Measurements from ENCODE around the gene AURKAIP1.

The AURKAIP1 gene

GRCh38 chr1:1342061-1342562, 32.9 kb downstream of the AURKAIP1 start:
- TF ChIP-seq GATA2 (IDR thresholded peaks at IDR 0.05; ENCODE audit: low read depth, low read length) (no peak), GATA3 (IDR thresholded peaks at IDR 0.05; ENCODE audit: low read depth, low read length) (no peak)

GRCh38 chr1:1341549-1342021, 33.4 kb downstream of the AURKAIP1 start:
- TF ChIP-seq GATA2 (IDR thresholded peaks at IDR 0.05; ENCODE audit: low read depth, low read length) (no peak), GATA3 (IDR thresholded peaks at IDR 0.05; ENCODE audit: low read depth, low read length) (no peak)

DNA sequence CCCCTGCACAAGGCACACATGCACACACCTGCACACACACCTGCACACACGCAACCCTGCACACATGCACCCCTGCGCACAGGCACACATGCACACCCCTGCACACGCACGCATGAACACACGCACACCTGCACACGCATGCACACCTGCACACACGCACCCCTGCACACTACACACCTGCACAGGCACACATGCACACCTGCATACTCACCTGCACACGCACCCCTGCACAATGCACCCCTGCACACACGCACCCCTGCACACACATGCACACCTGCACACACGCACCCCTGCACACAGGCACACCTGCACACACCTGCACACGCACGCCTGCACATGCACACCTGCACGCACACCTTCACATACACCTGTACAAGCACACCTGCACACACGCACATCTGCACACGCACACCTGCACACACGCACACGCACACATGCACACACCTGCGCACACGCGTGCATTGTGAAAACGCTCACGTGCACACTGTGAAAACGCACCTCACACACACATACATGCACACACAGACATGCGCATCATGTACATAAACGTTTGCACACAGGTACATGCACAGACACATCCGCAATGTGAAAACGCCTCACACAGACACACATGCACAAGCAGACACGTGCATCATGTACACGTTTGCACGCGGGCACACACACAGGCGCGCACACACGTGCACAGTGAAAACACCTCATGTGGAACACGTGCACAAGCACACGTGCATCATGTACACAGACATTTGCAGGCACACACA, 34.0 kb downstream of the AURKAIP1 start:
- TF ChIP-seq GATA3 (IDR thresholded peaks at IDR 0.05; ENCODE audit: low read depth, low read length) (no peak), GATA2 (IDR thresholded peaks at IDR 0.05; ENCODE audit: low read depth, low read length) (no peak)

- TF ChIP-seq GATA2 (IDR thresholded peaks at IDR 0.05; ENCODE audit: low read depth, low read length) = no peak
- no peak for TF ChIP-seq GATA3 (IDR thresholded peaks at IDR 0.05; ENCODE audit: low read depth, low read length)
Observed at GRCh38 chr1:1340185-1340584, 34.8 kb downstream of the AURKAIP1 start.

- TF ChIP-seq GATA3 (IDR thresholded peaks at IDR 0.05; ENCODE audit: low read depth, low read length) = no peak
- no peak for TF ChIP-seq GATA2 (IDR thresholded peaks at IDR 0.05; ENCODE audit: low read depth, low read length)
Observed at GRCh38 chr1:1338278-1338677, 36.7 kb downstream of the AURKAIP1 start.

DNA sequence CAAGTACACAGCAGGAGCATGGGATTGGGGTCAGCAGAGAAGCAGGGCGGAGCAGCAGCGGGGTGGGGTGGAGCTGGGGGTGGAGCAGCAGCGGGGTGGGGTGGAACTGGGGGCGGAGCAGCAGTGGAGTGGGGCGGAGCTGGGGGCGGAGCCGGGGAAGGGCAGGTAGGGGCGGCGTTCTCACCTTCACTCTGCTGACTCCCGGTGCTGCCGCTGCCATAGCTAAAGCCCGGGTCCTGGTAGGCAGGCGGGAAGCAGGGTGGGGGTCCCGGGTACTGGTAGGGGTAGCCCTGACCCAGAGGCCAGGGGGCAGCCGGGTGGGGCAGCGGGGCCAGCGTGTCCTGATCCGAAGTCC, 37.2 kb downstream of the AURKAIP1 start:
- TF ChIP-seq GATA2 (IDR thresholded peaks at IDR 0.05; ENCODE audit: low read depth, low read length) = no peak

GRCh38 chr1:1336931-1337792, 37.8 kb downstream of the AURKAIP1 start:
- TF ChIP-seq GATA3 (IDR thresholded peaks at IDR 0.05; ENCODE audit: low read depth, low read length) (no peak), GATA2 (IDR thresholded peaks at IDR 0.05; ENCODE audit: low read depth, low read length) (no peak)

DNA sequence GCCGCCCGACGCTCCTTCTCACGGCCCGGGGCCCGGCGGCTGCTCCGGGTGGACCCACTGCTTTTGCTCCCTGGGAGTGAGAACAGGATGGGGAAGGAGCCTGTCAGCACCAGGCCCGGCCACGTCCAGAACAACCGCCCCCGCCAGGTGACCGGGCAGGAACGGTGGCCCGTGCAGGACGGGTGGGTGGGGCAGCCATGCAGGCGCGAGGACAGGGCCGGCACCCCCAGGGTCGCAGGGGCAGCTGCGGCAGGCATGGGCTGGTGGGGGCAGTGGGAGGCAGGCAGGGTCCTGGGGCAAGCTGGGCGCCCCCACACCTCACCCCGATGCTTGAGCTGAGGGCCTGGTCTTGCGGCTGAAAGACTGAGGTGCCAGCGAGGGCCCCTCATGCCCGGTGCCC, 38.6 kb downstream of the AURKAIP1 start:
- TF ChIP-seq GATA2 (IDR thresholded peaks at IDR 0.05; ENCODE audit: low read depth, low read length) (no peak), GATA3 (IDR thresholded peaks at IDR 0.05; ENCODE audit: low read depth, low read length) (no peak)

GRCh38 chr1:1335792-1336248, 39.2 kb downstream of the AURKAIP1 start:
- no peak for TF ChIP-seq GATA2 (IDR thresholded peaks at IDR 0.05; ENCODE audit: low read depth, low read length)
- TF ChIP-seq GATA3 (IDR thresholded peaks at IDR 0.05; ENCODE audit: low read depth, low read length) = no peak

- TF ChIP-seq GATA2 (IDR thresholded peaks at IDR 0.05; ENCODE audit: low read depth, low read length) (no peak), GATA3 (IDR thresholded peaks at IDR 0.05; ENCODE audit: low read depth, low read length) (no peak)
Observed at GRCh38 chr1:1335283-1335682, 39.7 kb downstream of the AURKAIP1 start.

GRCh38 chr1:1334835-1335234, 40.2 kb downstream of the AURKAIP1 start:
- TF ChIP-seq GATA2 (IDR thresholded peaks at IDR 0.05; ENCODE audit: low read depth, low read length) (no peak), GATA3 (IDR thresholded peaks at IDR 0.05; ENCODE audit: low read depth, low read length) (no peak)

GRCh38 chr1:1333551-1334241, 41.3 kb downstream of the AURKAIP1 start:
- TF ChIP-seq GATA2 (IDR thresholded peaks at IDR 0.05; ENCODE audit: low read depth, low read length) = no peak
- no peak for TF ChIP-seq GATA3 (IDR thresholded peaks at IDR 0.05; ENCODE audit: low read depth, low read length)

DNA sequence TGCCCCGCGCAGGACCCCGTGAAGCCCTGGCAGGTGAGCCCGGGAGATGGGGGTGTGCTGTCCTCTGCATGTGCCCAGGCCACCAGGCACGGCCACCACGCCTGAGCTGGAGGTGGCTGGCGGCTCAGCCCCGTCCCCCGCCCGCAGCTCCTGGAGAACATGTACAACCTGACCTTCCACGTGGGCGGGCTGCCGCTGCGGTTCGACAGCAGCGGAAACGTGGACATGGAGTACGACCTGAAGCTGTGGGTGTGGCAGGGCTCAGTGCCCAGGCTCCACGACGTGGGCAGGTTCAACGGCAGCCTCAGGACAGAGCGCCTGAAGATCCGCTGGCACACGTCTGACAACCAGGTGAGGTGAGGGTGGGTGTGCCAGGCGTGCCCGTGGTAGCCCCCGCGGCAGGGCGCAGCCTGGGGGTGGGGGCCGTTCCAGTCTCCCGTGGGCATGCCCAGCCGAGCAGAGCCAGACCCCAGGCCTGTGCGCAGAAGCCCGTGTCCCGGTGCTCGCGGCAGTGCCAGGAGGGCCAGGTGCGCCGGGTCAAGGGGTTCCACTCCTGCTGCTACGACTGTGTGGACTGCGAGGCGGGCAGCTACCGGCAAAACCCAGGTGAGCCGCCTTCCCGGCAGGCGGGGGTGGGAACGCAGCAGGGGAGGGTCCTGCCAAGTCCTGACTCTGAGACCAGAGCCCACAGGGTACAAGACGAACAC, 42.1 kb downstream of the AURKAIP1 start:
- no peak for TF ChIP-seq GATA3 (IDR thresholded peaks at IDR 0.05; ENCODE audit: low read depth, low read length)
- TF ChIP-seq GATA2 (IDR thresholded peaks at IDR 0.05; ENCODE audit: low read depth, low read length) = no peak

Data from SH-SY5Y (cell line).